ENCODE data around the gene NEU2.

NEU2 gene

GRCh38 chr2:232999354-232999753, 33.1 kb upstream of the NEU2 start:
- TF ChIP-seq RAD21 (IDR thresholded peaks at IDR 0.05; ENCODE audit: low read depth) = 0 out of 2 replicates have a peak, but pooled peaks have one; percentile 2
- TF ChIP-seq EP300 (IDR thresholded peaks at IDR 0.05; ENCODE audit: borderline replicate concordance) = no peak
- TF ChIP-seq TCF12 (IDR thresholded peaks at IDR 0.05; ENCODE audit: low read depth) = no peak
- no peak for TF ChIP-seq EGR1 (IDR thresholded peaks at IDR 0.05)
- TF ChIP-seq, protein P1, sequence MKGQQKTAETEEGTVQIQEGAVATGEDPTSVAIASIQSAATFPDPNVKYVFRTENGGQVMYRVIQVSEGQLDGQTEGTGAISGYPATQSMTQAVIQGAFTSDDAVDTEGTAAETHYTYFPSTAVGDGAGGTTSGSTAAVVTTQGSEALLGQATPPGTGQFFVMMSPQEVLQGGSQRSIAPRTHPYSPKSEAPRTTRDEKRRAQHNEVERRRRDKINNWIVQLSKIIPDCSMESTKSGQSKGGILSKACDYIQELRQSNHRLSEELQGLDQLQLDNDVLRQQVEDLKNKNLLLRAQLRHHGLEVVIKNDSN (IDR thresholded peaks at IDR 0.05) = no peak
- TF ChIP-seq CREB1 (IDR thresholded peaks at IDR 0.05; ENCODE audit: low read depth) = no peak

DNA sequence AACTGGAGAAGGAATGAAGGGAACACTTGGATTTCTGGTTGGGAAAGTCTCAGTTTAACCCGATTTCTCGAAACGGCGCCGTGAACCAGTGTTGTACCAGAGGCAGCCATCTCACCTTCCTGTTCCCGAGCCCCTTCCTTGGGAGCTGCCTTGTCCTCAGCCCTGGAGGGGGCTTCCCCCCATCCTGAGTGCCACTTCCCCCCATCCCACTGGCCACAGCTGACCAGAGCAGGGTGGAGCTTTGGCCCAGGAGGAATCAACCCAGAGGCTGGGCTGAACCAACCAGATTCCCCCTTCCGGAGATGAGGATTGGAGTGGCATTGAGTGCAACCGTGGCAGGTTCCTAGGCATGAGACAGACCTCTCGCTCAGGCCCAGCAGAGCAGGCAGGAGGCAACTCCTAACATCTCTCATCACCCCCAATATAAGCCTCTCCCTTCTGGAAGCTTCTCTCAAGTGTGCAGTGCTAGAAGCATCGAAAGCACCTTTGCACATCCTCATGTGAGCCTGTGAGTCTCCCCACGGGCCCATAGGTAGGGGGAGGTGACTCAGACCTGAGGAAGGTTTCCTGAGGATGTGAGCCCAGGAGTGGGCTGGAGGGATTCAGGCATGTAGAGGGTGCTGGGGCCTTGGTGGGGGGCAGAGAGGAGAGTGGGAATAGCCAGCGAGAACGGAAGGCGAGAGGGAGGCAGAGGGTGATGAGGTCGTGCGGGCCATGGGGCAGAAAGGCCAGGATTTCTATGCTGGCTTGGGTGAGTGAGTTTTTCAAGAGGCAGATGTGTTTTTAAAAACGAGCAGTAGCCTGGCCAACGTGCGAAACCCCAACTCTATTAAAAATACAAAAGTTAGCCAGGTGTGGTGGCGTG, 31.4 kb upstream of the NEU2 start:
- TF ChIP-seq EGR1 (IDR thresholded peaks at IDR 0.05) (no peak), NFIC (IDR thresholded peaks at IDR 0.05) (no peak), CEBPB (IDR thresholded peaks at IDR 0.05) (no peak), REST (IDR thresholded peaks at IDR 0.05; ENCODE audit: low read depth) (no peak), FOXM1 (IDR thresholded peaks at IDR 0.05; ENCODE audit: borderline replicate concordance, low read depth) (no peak), RAD21 (IDR thresholded peaks at IDR 0.05; ENCODE audit: low read depth) (no peak), MAX (IDR thresholded peaks at IDR 0.05) (no peak), TEAD4 (IDR thresholded peaks at IDR 0.05) (no peak)
- TF ChIP-seq, protein P1 (IDR thresholded peaks at IDR 0.05) = no peak

- no peak for TF ChIP-seq YY1 (IDR thresholded peaks at IDR 0.05; ENCODE audit: low read depth)
- TF ChIP-seq TAF1 (IDR thresholded peaks at IDR 0.05; ENCODE audit: low read depth) = no peak
- TF ChIP-seq, protein P1 (IDR thresholded peaks at IDR 0.05) = no peak
- no peak for TF ChIP-seq EGR1 (IDR thresholded peaks at IDR 0.05)
- no peak for TF ChIP-seq TEAD4 (IDR thresholded peaks at IDR 0.05)
- no peak for TF ChIP-seq CREB1 (IDR thresholded peaks at IDR 0.05; ENCODE audit: low read depth)
- TF ChIP-seq MAX (IDR thresholded peaks at IDR 0.05) = no peak
- TF ChIP-seq NFIC (IDR thresholded peaks at IDR 0.05) = no peak
- no peak for TF ChIP-seq REST (IDR thresholded peaks at IDR 0.05; ENCODE audit: low read depth)
- TF ChIP-seq EP300 (IDR thresholded peaks at IDR 0.05; ENCODE audit: borderline replicate concordance) = no peak
- no peak for TF ChIP-seq TCF12 (IDR thresholded peaks at IDR 0.05; ENCODE audit: low read depth)
- no peak for TF ChIP-seq ZBTB7A (IDR thresholded peaks at IDR 0.05; ENCODE audit: low read depth)
- no peak for TF ChIP-seq RAD21 (IDR thresholded peaks at IDR 0.05; ENCODE audit: low read depth)
- no peak for TF ChIP-seq CEBPB (IDR thresholded peaks at IDR 0.05)
Observed at GRCh38 chr2:233002829-233003657, 29.4 kb upstream of the NEU2 start.

GRCh38 chr2:233003658-233004555, 28.6 kb upstream of the NEU2 start:
- TF ChIP-seq NFIC (IDR thresholded peaks at IDR 0.05) = no peak
- TF ChIP-seq TCF12 (IDR thresholded peaks at IDR 0.05; ENCODE audit: low read depth) = no peak
- TF ChIP-seq YY1 (IDR thresholded peaks at IDR 0.05; ENCODE audit: low read depth) = no peak
- no peak for TF ChIP-seq ZBTB7A (IDR thresholded peaks at IDR 0.05; ENCODE audit: low read depth)
- no peak for TF ChIP-seq TEAD4 (IDR thresholded peaks at IDR 0.05)
- TF ChIP-seq MAX (IDR thresholded peaks at IDR 0.05) = no peak
- TF ChIP-seq RAD21 (IDR thresholded peaks at IDR 0.05; ENCODE audit: low read depth) = no peak
- TF ChIP-seq EGR1 (IDR thresholded peaks at IDR 0.05) = no peak
- no peak for TF ChIP-seq REST (IDR thresholded peaks at IDR 0.05; ENCODE audit: low read depth)
- no peak for TF ChIP-seq TAF1 (IDR thresholded peaks at IDR 0.05; ENCODE audit: low read depth)
- TF ChIP-seq, protein P1 (IDR thresholded peaks at IDR 0.05) = no peak
- TF ChIP-seq CEBPB (IDR thresholded peaks at IDR 0.05) = no peak
- TF ChIP-seq FOXM1 (IDR thresholded peaks at IDR 0.05; ENCODE audit: borderline replicate concordance, low read depth) = no peak
- no peak for TF ChIP-seq EP300 (IDR thresholded peaks at IDR 0.05; ENCODE audit: borderline replicate concordance)
- no peak for TF ChIP-seq CREB1 (IDR thresholded peaks at IDR 0.05; ENCODE audit: low read depth)
